Mucosa of descending colon (tissue), 3 donors: ENCODE results near the gene PLK1. TPM values are rescaled to one million over a fixed set of nuclear protein-coding genes. Genes with fewer than 3 reads are reported as not detected.

Experiments
- ATAC-seq: fragments of 200-7000 bp; cut with Tn5 transposase; one replicate; pipeline ENCODE4 v1.9.1; 2020; ENCODE audit warnings: mild to moderate bottlenecking, moderate library complexity
- DNase-seq, 3 donors: peaks; one replicate each; pipeline ENCODE4 v3.0.0-alpha.2; 2020
- H3K36me3 ChIP-seq: fragments of 200-600 bp; one replicate; pipeline ENCODE4 v1.8.0; 2021; ENCODE audit warnings: low read depth, mild to moderate bottlenecking
- H3K4me1 ChIP-seq: fragments of 200-600 bp; one replicate; pipeline ENCODE4 v1.8.0; 2021; ENCODE audit warnings: low read depth, mild to moderate bottlenecking
- H3K4me3 ChIP-seq: fragments of 200-600 bp; one replicate; pipeline ENCODE4 v1.8.0; 2021; ENCODE audit warnings: mild to moderate bottlenecking
- H3K9me3 ChIP-seq: fragments of 200-600 bp; one replicate; pipeline ENCODE4 v1.8.0; 2021; ENCODE audit warnings: mild to moderate bottlenecking
- intact Hi-C, 2 donors: fragments of 100-400 bp; cut with DNase I in 1 of 2; cut with micrococcal nuclease in 1 of 2; formaldehyde crosslinking; loops; one replicate each; pipeline versions ENCODE4 v1.11.0 to v1.11.1; 2022; cut with DNase I, micrococcal nuclease
- total RNA-seq, 3 donors: library from RNA; stranded (reverse); fragmentation: NEBNext Ultra II Directional in 2 of 3; extraction: Animal tissue kit (Norgen Biotek cat#: 25700) in 2 of 3; gene quantifications; one replicate each; pipeline versions ENCODE4 v1.2.1 to v1.2.4, GENCODE V29; 2021 to 2023
- TF ChIP-seq, protein P1 (sequence below): fragments of 200-600 bp; IDR thresholded peaks from one replicate; pipeline ENCODE4 v1.8.0; 2022; ENCODE audit warnings: antibody characterized with exemption, mild to moderate bottlenecking
- donor health status: DM: no; HTN: no; CAD: no; lungs with moderate emphysema.
- donor health status: DM: no; HTN: no; CAD: no.
- donor health status: DM: no; HTN: yes; CAD: no.

PLK1 gene
- total RNA-seq, 3 donors from 2014 or later, result 4.7 to 28.6 (median 13.3) TPM

DNA sequence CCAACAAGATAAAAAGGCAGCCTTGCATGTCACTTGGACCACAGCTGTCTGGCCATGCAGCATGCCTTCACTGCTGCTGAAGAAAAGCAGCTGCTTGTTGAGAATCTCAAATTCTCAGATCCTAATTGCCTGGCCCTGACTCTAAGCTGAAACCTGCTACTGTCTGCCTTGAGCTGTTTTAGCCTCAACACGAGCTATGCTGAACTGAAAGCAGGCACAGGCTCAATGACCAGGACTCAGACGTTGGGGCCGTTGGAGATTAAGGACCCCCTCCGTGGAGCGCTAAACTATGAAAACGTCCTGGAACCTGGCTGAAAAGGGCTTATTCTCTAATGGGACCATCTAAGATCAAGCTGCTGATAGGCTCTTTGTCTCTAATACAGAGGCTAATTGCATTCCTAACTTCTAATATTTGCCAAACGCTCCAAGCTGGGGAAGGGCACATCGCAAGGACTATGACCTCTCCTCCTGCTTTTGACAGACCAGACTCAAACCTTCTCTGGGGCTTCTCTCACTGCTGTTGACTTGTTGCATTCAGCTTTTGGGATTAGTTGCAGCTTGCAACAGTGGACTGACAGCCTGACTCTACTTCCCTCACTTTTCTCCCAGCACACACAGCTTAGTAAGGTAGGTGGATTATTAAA is 4.6 kb upstream of the PLK1 start:
- no peak for ATAC-seq
- no peaks in the 10 kb centered on the region for H3K36me3 ChIP-seq
- no peaks in the 10 kb centered on the region for H3K9me3 ChIP-seq
- intact Hi-C loops, result no loop called here
- peaks cover 23% of the 10 kb centered on the region for H3K4me1 ChIP-seq
- H3K4me3 ChIP-seq, result no peak overlapping the region
- DNase-seq, result no peak
- TF ChIP-seq, protein P1, sequence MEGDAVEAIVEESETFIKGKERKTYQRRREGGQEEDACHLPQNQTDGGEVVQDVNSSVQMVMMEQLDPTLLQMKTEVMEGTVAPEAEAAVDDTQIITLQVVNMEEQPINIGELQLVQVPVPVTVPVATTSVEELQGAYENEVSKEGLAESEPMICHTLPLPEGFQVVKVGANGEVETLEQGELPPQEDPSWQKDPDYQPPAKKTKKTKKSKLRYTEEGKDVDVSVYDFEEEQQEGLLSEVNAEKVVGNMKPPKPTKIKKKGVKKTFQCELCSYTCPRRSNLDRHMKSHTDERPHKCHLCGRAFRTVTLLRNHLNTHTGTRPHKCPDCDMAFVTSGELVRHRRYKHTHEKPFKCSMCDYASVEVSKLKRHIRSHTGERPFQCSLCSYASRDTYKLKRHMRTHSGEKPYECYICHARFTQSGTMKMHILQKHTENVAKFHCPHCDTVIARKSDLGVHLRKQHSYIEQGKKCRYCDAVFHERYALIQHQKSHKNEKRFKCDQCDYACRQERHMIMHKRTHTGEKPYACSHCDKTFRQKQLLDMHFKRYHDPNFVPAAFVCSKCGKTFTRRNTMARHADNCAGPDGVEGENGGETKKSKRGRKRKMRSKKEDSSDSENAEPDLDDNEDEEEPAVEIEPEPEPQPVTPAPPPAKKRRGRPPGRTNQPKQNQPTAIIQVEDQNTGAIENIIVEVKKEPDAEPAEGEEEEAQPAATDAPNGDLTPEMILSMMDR, result no peak

DNA sequence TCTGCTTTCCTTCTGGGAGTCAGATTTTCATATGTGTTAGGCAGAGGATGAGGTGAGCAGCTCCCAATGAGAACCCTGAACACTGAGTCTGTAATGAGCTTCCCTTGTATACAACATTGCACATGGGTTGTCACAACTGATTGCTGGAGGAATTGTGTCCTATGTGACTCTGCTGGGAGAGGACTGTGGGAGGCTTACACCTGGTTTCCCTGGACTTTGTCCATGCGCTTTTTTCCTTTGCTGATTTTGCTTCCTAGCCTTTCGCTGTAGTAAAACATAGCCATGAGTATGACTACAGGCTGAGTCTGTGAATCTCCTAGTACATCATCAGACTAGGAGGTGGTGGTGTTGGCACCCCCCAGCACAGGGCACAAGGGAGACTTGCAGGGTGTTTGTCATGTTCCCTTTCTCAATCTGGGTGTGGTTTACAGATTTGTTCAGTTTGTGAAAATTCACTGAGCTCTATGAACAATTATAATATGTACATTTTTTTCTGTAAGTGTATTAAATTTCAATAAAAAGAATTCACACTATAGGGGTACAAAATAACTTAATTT is 1.7 kb upstream of the PLK1 start:
- intact Hi-C loops, result no loop called here
- DNase-seq (no peak), ATAC-seq (peak; percentile 55)
- H3K4me1 ChIP-seq, result peaks cover 35% of the 10 kb centered on the region
- H3K4me3 ChIP-seq, result no peak overlapping the region
- H3K9me3 ChIP-seq, result no peaks in the 10 kb centered on the region
- TF ChIP-seq, protein P1, result no peak
- H3K36me3 ChIP-seq, result no peaks in the 10 kb centered on the region

DNA sequence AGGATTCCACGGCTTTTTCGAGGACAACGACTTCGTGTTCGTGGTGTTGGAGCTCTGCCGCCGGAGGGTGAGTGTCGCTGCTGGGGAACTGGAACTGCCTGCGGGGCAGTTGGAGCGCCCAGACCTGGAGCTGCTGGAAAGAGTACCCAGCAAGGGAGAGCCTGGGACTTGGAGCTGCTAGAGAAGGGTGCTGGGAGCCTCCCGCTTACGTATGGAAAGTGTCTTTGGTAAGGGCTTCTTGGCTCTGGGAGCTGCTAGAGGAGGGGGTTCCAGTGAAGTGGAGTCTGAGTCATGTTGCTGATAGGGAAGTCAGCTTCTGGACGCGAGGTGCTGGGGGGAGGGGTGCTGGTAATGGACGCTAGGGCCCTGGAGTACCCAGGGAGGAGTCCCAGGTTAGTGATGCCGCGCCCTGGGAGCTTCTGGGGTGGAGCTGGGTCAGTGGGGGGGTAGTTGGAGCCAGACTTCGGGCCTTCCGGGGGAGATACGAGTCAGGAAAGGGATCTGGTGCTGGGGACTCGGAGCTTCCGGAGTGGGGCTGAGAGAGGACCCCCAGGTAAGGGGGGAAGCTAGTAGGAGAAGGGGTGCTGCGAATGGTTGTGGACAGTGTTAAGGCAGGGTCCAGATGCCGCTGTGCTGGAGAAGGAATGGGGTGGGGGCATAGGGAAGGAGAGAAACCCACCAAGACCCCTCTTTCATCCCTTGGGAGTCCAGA is 741 bp downstream of the PLK1 start:
- Histone ChIP-seq H3K4me1 (peaks cover 35% of the 10 kb centered on the region), H3K4me3 (no peak overlapping the region), H3K9me3 (no peaks in the 10 kb centered on the region), H3K36me3 (no peaks in the 10 kb centered on the region)
- DNase-seq, result peak; percentile 63 to 79 (median 69)
- ATAC-seq, result peak; percentile 66
- intact Hi-C loops, result no loop called here
- TF ChIP-seq, protein P1, result no peak

DNA sequence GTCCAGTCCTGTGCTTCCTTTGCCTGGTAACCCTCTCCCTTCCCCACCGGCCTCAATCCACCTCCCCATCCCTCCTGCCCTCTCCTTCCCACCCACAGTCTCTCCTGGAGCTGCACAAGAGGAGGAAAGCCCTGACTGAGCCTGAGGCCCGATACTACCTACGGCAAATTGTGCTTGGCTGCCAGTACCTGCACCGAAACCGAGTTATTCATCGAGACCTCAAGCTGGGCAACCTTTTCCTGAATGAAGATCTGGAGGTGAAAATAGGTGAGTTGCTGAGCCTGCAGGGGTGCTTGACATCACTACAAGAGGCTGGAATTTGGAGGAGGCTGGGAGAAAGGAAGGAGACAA is 1.3 kb downstream of the PLK1 start:
- Histone ChIP-seq H3K36me3 (no peaks in the 10 kb centered on the region), H3K4me3 (no peak overlapping the region), H3K4me1 (peaks cover 35% of the 10 kb centered on the region), H3K9me3 (no peaks in the 10 kb centered on the region)
- DNase-seq (no peak), ATAC-seq (no peak)
- TF ChIP-seq, protein P1, result no peak
- intact Hi-C loops, result no loop called here

DNA sequence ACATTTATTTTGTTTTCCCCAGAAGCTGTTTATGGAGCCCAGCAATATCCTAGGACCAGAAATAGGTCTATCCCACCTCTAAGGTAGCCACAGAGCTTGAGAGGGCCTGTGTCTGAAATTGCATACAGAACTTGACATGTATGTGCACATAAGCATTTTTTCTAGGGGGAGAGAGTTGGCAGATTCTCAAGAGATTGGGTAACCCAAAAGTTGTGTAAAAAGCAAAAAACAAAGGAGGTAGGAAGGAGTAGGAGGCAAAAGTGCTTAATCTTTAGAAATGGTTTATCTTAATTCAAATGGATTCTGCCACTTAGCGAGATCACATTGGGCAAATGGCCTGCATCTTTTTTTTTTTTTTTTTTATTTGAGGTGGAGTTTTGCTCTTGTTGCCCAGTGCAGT is 3.5 kb downstream of the PLK1 start:
- Histone ChIP-seq H3K4me1 (peaks cover 29% of the 10 kb centered on the region), H3K9me3 (no peaks in the 10 kb centered on the region), H3K36me3 (no peaks in the 10 kb centered on the region), H3K4me3 (no peak overlapping the region)
- intact Hi-C loops, result no loop called here
- DNase-seq, result no peak
- no peak for ATAC-seq
- TF ChIP-seq, protein P1, result no peak
